ENCODE data around the gene LRRC49.
"Not testable (repeated sequence)": the region's sequence is repeated elsewhere in the genome, so short reads cannot be mapped to it uniquely, and the experiment has no call there.

LRRC49 gene

GRCh38 chr15:70867911-70868467, 24.6 kb upstream of the LRRC49 start:
- DNase-seq: no peak

GRCh38 chr15:70869346-70869745, 23.3 kb upstream of the LRRC49 start:
- no peak for DNase-seq

GRCh38 chr15:70870051-70870450, 22.6 kb upstream of the LRRC49 start:
- no peak for DNase-seq

GRCh38 chr15:70871490-70871889, 21.1 kb upstream of the LRRC49 start:
- not testable (repeated sequence) for DNase-seq

- no peak for DNase-seq
These were observed 19.2 kb upstream of the LRRC49 start for GRCh38 chr15:70873232-70874054.

- no peak for DNase-seq
These were observed 17.4 kb upstream of the LRRC49 start for GRCh38 chr15:70875001-70875782.

GRCh38 chr15:70876011-70876410, 16.6 kb upstream of the LRRC49 start:
- DNase-seq: no peak

GRCh38 chr15:70876683-70877082, 15.9 kb upstream of the LRRC49 start:
- DNase-seq: no peak

GRCh38 chr15:70879401-70879800, 13.2 kb upstream of the LRRC49 start:
- DNase-seq: no peak

- DNase-seq: no peak
These were observed 11.8 kb upstream of the LRRC49 start for GRCh38 chr15:70880781-70881180.

GRCh38 chr15:70882361-70882760, 10.3 kb upstream of the LRRC49 start:
- DNase-seq: no peak

GRCh38 chr15:70892912-70893560, 410 bp downstream of the LRRC49 start:
- no peak for DNase-seq

GRCh38 chr15:70902107-70902506, 9.5 kb downstream of the LRRC49 start:
- DNase-seq: no peak

GRCh38 chr15:70906842-70907241, 14.2 kb downstream of the LRRC49 start:
- no peak for DNase-seq

- DNase-seq: no peak
These were observed 15.3 kb downstream of the LRRC49 start for GRCh38 chr15:70907784-70908471.

- no peak for DNase-seq
These were observed 18.3 kb downstream of the LRRC49 start for GRCh38 chr15:70910958-70911357.

GRCh38 chr15:70912187-70912586, 19.6 kb downstream of the LRRC49 start:
- DNase-seq: no peak

- no peak for DNase-seq
These were observed 23.9 kb downstream of the LRRC49 start for GRCh38 chr15:70916531-70916930.

GRCh38 chr15:70917955-70918354, 25.3 kb downstream of the LRRC49 start:
- no peak for DNase-seq

- no peak for DNase-seq
These were observed 28.5 kb downstream of the LRRC49 start for GRCh38 chr15:70920981-70921696.

- no peak for DNase-seq
These were observed 29.5 kb downstream of the LRRC49 start for GRCh38 chr15:70922119-70922518.
